Stimulated activated CD4-positive, alpha-beta T cell treated with anti-CD3 and anti-CD28 coated beads, TNF-alpha, amount 100 ng/mL, for 4 hours (primary cell): ENCODE data around the gene CCDC137.
A peak's percentile ranks its signal among the peaks of the same experiment; 100 is the strongest.

Experiments
- DNase-seq, 3 experiments: peaks; one replicate each; pipeline ENCODE4 v3.0.0-alpha.2; 2020; ENCODE audit warnings: low read depth in 3 of 3

The CCDC137 gene

DNA sequence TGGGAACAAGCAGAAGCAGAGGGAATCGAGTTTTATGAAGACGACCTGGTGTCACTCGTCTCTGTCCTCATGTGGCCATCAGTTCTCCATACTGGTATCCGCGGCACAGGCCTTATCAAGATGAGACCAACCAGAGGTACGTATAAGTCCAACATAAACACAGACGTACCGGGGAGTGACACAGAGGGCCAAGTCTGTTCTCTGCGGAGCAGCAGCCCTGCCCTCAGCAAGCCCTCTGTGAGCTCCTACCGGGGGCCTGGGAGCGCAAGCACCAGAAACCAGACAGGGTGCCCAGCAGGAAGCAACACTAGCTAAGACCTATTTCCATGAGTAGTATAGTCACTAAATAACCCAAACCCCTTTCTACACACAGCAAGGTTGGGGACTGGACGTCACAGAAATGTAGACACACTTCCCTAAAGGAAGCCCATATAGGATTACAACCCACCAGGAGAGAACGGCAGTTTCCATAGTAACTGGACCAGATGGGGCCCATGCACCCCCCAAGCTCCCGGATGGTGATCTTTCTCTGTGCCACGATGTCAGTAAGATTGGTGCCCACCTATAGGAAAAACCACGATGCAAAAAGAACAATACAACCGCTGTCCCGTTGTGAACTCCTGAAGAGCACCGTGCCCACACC, 16.1 kb downstream of the CCDC137 start:
- no peak for DNase-seq

DNA sequence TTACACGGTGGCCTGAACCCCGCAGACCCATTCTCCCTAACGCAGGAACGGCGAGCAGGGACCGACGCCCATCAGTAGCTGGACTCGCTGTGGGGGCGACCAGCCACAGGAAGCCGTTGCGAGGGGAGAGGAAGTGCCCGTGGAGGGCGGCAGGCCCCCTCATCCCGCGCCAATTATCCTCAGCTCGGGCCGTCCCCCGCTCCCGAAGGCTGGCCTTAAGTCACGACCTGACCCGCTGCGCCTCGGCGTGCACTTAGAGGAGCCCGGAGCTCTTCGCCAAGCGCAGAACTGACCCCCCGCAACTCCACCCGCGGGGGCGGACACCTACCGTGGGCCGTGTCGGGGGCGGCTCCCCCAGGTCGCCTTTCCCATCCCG, 16.7 kb downstream of the CCDC137 start:
- DNase-seq: no peak

DNA sequence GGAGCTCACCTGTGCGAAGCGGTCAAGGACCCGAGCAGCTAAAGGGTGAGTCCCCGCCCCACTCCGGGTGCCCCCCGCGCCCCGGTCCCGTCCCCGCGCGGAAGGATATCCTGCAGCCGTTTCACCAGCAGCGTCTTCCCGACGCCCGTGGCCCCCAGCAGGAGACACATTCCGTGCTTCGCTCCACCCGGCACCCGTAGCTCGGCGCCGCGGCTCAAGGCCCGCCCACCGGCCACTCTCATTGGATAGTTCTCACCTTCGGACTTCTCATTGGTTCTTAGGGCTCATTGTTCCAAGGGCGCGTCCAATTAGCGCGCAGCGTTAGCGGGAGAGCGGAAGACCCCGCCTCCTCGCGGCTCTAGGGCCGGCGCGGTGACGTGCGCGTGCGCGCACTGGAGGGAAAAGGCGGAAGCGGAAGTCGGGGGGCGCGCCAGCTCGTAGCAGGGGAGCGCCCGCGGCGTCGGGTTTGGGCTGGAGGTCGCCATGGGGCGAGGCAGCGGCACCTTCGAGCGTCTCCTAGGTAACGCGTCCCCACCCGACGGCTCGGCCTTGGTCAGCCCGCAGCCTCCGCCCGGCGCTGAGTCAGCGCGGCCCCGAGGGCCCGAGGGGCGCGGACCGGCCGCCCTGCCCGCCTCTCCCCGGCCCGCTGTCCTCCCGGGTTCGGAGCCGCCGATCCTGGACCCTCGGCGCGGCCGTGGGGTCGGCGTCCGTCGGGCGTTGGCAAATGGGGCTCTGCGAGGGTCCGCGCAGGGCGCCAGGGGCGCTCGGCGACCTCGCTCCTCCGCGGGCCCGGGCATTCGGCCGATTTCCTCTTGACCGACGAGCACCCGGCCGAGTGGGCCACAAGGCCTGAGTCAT, 17.3 kb downstream of the CCDC137 start, which contains the start of the genes ARL16 and HGS:
ARL16 (minus strand) TSS at position 214 of the 858 bp plus-strand sequence; CDS start at position 170, 44 bp downstream.
HGS (plus strand) TSS at position 428 of the 858 bp plus-strand sequence; CDS start at position 484, 56 bp downstream.
- DNase-seq: peak; percentile 92 to 96 (median 95)

DNA sequence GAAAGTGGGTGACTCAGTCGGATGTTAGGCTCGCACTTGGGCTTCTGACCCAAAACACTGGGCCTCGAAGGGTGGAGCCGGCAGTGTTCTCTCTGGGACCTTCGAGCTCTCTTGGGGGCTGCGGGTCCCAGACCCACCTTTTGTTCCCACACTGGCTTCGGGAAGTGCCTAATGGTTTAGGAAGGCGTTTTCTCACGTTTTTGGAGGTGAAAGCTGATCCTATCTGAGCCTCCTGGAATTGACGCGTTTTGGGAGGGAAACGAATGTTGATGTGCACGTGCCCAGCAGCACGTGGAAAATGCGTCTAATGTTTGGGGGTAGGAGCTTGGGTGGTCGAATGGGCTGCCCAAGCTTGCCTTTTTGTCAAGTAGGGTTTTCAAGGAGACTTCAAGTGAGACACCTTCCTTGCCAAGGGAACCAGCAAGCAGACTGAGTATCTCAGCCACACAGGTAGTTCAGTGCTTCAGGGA, 17.9 kb downstream of the CCDC137 start:
- DNase-seq: no peak

DNA sequence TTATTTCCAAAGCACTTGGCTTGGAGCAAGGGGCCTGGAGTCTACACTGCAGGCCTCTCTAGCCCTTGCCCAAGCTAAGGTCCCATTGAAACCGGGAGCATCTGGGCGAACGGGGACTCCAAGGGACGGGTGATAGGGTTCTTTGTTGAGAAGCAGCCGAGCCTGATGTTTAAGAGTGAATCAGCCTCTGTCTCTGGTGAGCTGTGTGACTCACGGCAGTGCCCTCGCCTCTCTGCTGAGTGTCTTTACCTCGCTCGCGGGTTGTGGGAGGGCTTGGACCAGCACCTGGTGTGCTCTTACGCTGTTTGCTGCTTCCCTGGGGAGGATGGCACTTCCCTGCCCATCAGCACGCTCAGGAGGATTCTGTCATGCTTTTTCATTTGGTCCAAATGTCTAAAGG, 18.6 kb downstream of the CCDC137 start:
- DNase-seq: no peak

DNA sequence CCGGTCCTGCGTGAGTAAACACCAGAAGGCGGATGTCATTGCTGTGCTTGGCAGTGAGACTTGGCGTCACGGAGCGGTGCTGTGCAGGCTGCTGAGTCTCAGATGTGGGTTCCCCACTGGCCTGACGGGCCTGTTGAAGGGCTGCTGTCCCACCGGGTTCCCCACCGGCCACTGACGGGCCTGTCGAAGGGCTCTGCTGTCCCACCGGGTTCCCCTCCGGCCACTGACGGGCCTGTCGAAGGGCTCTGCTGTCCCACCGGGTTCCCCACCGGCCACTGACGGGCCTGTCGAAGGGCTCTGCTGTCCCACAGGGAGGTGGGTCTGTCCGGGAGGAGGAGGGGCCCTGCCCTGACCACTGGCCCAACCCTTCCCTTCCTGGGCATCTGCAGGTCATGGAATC, 20.1 kb downstream of the CCDC137 start:
- no peak for DNase-seq

DNA sequence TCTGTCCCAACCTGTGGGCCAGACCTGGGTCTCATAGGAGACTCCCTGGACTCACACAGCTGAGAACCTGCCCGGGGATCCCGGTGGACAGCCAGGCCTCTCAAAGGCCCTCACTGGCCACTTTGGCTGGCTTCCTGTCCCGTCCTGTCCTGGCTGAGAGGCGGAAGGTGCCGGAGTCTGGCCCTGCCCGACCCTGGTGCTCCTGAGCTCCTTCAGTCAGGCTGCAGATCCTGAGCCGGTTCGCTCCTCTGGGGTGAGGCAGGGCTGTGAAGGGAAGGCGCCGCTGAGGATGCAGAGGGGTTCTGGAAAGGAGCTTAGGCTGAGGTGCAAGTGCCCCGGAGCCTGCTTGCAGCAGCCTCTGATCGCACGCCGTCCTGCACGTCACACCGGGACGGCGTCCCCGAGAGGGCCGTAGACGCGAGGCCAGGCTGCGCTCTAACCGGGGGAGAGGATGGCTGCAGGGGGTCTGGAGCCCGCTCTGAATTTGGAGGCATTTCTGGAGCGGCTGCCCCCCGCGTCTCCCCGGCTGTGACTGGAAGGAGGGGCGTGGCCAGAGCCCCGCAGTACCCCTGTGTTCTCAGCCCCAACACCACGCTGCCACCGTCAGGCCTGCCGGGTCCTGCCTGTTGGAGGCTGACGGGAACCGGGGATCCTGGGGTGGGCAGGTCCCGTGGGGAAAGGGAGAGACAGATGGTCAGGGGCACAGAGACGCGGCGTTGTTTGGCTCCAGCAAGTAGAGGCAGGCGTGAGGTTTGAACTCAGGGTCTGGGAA, 21.4 kb downstream of the CCDC137 start:
- no peak for DNase-seq

DNA sequence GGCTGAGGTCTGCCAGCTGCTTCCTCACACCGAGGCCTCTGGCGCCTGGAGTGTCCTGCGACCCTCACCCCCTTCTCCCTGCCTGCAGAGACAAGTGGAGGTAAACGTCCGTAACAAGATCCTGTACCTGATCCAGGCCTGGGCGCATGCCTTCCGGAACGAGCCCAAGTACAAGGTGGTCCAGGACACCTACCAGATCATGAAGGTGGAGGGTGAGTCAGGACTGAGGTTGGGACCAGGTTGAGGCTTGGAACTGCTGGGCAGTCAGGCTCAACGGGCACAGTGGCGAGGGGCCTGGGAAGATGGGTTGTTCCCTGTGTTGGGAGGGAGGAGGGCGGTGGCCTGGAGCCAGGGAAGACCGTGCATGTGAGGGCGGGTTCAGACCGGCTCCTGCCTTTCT, 22.1 kb downstream of the CCDC137 start:
- no peak for DNase-seq

DNA sequence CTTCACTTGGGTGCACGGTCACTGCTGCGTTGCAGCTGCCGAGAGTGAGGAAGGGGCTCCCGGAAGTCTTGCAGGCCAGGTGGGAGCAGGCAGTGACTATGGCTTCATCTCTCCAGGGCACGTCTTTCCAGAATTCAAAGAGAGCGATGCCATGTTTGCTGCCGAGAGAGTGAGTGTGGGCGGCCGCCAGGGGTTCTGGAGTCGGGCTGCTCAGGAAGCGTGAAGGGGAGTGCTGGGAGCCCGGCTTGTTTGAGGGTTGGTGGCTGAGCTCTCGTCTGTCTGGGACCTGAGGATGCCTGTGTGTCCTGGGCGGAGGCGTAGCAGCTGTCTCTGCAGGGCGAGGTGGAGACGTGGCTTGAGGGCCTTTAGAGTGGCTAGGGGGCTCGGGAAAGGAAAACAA, 23.5 kb downstream of the CCDC137 start:
- no peak for DNase-seq

DNA sequence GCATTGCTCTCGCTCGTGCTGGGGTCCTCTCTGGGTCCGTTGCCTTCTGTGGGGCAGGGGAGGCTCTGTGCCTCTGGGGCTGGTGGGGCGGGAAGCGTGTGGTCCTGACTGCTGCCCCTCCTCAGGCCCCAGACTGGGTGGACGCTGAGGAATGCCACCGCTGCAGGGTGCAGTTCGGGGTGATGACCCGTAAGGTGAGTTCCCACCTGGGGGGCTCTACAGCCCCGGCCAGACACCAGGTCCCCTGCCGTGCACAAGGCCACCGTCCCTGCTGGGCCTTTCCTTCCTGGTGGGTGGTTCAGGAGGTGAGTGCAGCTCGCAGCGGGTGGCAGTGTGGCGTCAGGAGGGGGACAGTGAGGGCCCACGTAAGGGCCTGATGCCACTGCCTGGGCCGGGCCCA, 24.0 kb downstream of the CCDC137 start:
- DNase-seq: no peak

DNA sequence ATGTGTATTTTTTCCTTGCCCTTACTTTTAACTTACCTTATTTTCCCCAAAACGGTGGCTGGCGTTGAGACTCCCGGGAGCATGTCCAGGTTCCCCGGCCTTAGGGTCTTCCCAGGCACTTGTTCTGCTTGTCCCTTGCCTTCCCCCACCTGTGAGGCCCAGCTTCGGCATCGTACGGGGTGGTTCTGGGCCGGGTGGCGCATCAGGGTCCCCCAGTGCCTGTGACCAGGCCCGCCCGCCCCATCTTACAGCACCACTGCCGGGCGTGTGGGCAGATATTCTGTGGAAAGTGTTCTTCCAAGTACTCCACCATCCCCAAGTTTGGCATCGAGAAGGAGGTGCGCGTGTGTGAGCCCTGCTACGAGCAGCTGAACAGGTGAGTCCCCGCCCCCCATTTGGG, 24.7 kb downstream of the CCDC137 start:
- DNase-seq: no peak

DNA sequence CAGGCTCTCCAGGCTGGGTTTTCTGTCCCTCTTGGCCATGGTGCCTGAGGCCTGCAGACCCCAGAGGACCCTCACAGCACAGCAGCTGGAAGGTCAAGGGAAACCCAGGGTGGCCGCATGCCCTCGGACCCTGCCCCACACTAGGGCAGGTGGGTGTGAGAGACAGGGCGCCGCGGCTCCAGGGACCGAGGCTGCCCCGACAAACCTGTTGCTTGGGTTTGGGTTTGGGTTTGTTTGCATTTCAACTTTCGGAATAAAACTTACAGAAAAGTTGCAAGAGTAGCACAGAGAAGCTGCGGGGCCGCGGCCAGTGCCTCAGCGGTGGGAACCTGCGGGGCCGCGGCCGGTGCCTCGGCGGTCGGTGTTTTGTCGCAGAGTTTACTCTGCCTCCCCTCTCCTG, 25.1 kb downstream of the CCDC137 start:
- DNase-seq: no peak

DNA sequence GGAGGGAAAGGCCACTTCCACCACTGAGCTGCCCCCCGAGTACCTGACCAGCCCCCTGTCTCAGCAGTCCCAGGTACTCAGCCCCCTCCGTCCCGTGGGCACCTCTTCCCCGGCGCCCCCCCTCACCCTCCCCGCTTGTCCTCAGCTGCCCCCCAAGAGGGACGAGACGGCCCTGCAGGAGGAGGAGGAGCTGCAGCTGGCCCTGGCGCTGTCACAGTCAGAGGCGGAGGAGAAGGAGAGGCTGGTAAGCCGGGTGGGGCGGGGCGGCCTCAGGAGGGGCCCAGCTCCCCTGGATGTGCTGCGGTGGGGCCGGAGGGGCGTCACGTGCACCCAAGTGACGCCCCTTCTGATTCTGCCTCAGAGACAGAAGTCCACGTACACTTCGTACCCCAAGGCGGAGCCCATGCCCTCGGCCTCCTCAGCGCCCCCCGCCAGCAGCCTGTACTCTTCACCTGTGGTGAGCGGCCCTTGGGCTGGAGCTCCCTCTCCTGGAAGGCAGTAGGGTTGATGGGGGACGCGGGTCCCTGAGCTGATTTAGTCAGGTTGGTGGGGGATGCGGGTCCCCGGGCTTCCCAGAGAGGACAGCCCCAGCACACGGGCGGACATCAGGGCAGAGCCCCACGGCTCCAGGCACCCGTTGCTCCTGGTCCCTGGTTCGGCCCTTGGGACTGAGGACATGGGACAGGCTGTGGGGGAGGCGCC, 27.1 kb downstream of the CCDC137 start:
- DNase-seq: no peak

DNA sequence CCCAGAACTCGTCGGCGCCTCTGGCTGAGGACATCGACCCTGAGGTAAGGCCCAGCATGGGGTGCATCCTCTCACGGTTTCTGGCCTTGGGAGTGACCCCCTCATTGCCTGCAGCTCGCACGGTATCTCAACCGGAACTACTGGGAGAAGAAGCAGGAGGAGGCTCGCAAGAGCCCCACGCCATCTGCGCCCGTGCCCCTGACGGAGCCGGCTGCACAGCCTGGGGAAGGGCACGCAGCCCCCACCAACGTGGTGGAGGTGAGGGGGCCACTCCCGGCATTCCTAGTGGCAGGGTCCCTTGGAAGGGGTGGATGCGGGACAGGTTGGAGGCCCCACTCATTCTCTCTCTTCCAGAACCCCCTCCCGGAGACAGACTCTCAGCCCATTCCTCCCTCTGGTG, 28.3 kb downstream of the CCDC137 start:
- no peak for DNase-seq

DNA sequence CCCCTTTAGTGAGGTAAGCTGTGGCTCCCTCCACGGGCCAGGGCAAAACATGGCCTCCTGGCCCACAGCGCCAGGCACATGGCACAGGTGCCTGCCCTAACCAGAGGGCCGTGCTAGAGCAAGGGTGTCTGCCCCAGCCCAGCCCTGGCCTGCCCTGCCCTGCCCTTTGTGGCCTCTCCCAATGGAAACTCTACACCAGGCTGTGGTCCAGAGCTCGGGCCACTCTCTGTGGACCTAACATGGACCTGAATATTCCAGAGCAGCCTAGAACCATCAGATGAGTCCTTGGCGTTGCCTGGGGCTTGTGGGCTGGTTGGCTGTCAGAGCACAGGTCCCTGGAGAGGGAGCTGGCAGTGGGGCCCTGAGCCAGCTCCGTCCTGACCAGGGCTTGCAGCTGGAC, 28.7 kb downstream of the CCDC137 start:
- no peak for DNase-seq

DNA sequence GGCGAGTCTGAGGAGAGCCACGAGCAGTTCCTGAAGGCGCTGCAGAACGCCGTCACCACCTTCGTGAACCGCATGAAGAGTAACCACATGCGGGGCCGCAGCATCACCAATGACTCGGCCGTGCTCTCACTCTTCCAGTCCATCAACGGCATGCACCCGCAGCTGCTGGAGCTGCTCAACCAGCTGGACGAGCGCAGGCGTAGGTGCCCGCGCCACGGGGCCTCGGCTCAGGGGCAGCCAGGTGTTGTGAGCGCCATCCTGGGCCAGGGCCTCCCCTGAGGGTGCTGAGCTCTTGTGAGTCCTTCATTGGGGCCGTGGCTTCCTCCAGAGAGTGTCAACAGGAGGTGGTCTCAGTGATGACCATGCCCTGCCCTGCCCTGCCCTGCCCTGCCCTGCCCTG, 29.3 kb downstream of the CCDC137 start:
- DNase-seq: no peak

DNA sequence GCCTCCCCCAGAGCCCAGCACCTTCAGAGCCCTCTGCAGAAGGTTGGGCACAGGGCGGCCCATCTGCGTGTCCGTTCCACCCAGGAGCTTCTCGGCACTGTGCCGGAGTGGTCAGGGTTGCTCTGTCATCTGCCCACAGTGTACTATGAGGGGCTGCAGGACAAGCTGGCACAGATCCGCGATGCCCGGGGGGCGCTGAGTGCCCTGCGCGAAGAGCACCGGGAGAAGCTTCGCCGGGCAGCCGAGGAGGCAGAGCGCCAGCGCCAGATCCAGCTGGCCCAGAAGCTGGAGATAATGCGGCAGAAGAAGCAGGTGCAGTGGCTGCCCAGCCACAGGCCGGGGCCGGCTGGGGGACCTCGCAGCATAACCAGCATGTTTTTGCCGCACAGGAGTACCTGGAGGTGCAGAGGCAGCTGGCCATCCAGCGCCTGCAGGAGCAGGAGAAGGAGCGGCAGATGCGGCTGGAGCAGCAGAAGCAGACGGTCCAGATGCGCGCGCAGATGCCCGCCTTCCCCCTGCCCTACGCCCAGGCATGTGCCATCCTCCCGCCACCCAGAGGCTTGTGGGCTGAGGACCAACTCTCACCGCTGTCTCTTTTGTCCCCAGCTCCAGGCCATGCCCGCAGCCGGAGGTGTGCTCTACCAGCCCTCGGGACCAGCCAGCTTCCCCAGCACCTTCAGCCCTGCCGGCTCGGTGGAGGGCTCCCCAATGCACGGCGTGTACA, 29.8 kb downstream of the CCDC137 start:
- no peak for DNase-seq

DNA sequence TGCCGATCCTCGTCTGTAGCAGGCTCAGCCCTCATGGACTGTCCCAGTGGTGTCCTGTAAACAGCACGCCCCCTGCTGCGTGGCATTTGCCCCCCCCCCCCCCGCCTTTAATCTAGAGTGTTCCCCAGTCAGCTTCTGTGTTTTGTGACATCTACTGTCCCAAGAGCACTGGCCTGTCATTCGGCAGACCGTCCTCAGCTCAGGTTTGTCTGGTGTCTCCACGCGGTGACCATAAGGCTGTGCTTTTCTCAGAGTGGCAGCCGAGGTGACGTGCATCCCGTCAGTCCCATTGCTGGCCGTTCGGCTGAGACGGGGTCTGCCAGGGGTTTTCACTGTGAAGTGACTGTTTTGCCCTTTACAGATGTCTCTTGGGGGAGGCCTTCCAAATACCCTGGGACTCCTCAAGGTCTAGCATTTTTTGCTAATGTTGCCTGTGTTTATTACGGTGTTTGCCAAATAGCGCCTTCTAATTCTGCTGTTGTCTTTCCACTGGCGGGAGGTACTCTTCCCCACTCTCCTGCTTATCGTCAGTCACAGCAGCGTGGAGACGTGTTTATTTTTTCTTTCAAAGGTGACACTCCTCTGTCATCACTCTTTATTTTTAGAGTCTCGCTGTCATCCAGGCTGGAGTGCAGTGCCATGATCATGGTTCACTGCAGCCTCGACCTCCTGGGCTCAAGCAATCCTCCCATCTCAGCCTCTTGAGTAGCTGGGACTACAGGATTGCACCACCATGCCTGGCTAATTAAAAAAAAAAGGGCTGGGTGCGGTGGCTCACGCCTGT, 30.9 kb downstream of the CCDC137 start:
- DNase-seq: no peak

DNA sequence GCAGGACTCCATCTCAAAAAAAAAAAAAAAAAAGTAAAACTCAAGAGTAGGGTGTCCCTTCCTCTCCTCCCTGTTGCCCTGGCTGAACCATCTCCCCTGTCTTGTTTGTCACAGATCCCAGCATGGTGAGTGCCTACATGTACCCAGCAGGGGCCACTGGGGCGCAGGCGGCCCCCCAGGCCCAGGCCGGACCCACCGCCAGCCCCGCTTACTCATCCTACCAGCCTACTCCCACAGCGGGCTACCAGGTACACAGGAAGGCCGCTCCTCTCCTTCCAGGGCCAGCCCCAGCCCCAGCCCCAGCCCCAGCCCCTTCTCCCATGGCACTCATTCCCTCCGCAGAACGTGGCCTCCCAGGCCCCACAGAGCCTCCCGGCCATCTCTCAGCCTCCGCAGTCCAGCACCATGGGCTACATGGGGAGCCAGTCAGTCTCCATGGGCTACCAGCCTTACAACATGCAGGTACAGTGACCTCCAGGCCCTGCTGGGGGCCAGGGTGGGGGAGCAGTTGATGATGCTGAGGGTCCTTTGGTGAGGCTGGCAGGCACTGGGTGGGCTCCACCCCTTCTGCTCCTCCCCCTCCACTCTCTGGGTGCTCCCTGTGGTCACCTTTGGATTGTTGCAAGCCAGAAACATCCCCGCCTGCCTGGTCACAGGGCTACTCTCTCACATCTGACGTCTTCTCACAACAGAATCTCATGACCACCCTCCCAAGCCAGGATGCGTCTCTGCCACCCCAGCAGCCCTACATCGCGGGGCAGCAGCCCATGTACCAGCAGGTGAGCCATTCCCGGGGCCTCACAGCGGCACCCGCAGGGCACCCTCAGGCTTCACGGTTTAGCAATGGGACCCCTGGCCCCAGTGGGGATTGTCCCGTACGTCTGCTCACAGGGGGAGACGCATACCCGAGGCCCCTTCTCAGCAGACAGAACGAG, 34.1 kb downstream of the CCDC137 start:
- DNase-seq: no peak
